Measurements from ENCODE around the gene DSC3. TPM values are rescaled to one million over a fixed set of nuclear protein-coding genes. Genes with fewer than 3 reads are reported as not detected.

The DSC3 gene
- total RNA-seq, 2 experiments from 2014 or later: 0.04 TPM; not detected in 1

- no peak for TF ChIP-seq CTCF (IDR thresholded peaks at IDR 0.05)
- POLR2A ChIA-PET: no interaction called here
- DNase-seq (no peak), ATAC-seq (no peak)
- Mint-ChIP-seq H3K36me3 (ENCODE audit: low read depth) (no peaks in the 10 kb centered on the region), H3K27ac (no peak overlapping the region), H3K27me3 (no peaks in the 10 kb centered on the region), H3K4me3 (no peak overlapping the region), H3K4me1 (ENCODE audit: low read depth) (no peaks in the 10 kb centered on the region), H3K9me3 (peaks cover 2% of the 10 kb centered on the region)
- intact Hi-C loops (cut with micrococcal nuclease): no loop called here
- CTCF ChIA-PET: no interaction called here
Observed at GRCh38 chr18:31061945-31062344, 19.4 kb upstream of the DSC3 start.

GRCh38 chr18:31058897-31059296 lies 16.4 kb upstream of the DSC3 start:
- no peaks in the 10 kb centered on the region for H3K27me3 Mint-ChIP-seq
- H3K4me1 Mint-ChIP-seq (ENCODE audit: low read depth): no peaks in the 10 kb centered on the region
- no peak overlapping the region for H3K4me3 Mint-ChIP-seq
- TF ChIP-seq CTCF (IDR thresholded peaks at IDR 0.05): no peak
- peaks cover 2% of the 10 kb centered on the region for H3K9me3 Mint-ChIP-seq
- ATAC-seq (no peak), DNase-seq (no peak)
- intact Hi-C loops (cut with micrococcal nuclease): no loop called here
- no peaks in the 10 kb centered on the region for H3K36me3 Mint-ChIP-seq (ENCODE audit: low read depth)
- no peak overlapping the region for H3K27ac Mint-ChIP-seq
- POLR2A ChIA-PET: no interaction called here
- CTCF ChIA-PET: no interaction called here

GRCh38 chr18:31057917-31058316 lies 15.4 kb upstream of the DSC3 start:
- no peak overlapping the region for H3K27ac Mint-ChIP-seq
- ChIA-PET POLR2A (no interaction called here), CTCF (no interaction called here)
- H3K9me3 Mint-ChIP-seq: peaks cover 2% of the 10 kb centered on the region
- H3K4me3 Mint-ChIP-seq: no peak overlapping the region
- H3K27me3 Mint-ChIP-seq: no peaks in the 10 kb centered on the region
- TF ChIP-seq CTCF (IDR thresholded peaks at IDR 0.05): no peak
- ATAC-seq (no peak), DNase-seq (no peak)
- no peaks in the 10 kb centered on the region for H3K36me3 Mint-ChIP-seq (ENCODE audit: low read depth)
- intact Hi-C loops (cut with micrococcal nuclease): no loop called here
- no peaks in the 10 kb centered on the region for H3K4me1 Mint-ChIP-seq (ENCODE audit: low read depth)

- ATAC-seq: no peak
- ChIA-PET POLR2A (no interaction called here), CTCF (no interaction called here)
- Mint-ChIP-seq H3K4me1 (ENCODE audit: low read depth) (no peaks in the 10 kb centered on the region), H3K27me3 (no peaks in the 10 kb centered on the region), H3K9me3 (no peaks in the 10 kb centered on the region), H3K27ac (no peak overlapping the region), H3K4me3 (no peak overlapping the region), H3K36me3 (ENCODE audit: low read depth) (no peaks in the 10 kb centered on the region)
- TF ChIP-seq CTCF (IDR thresholded peaks at IDR 0.05): no peak
- DNase-seq: no peak
- intact Hi-C loops (cut with micrococcal nuclease): no loop called here
Observed at GRCh38 chr18:31057051-31057450, 14.5 kb upstream of the DSC3 start.

DNA sequence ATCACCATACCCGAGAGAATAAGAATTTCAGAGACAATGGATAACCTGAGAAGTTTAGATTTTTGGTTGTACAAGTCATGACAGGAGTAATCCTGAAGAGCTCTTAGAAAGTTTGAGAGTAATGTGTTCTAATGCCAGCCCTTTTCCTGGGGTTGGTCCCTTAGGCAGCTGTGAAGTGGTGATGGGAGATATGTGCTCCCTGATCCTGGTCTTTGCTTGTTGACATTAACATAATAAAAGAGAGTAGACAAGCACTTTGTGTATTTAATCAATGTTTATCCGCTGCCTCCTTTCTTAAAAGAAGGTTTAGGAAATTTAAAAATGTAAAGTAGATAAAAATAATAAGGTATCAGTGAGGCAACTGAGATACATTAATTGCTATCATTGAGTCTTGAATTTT lies 13.8 kb upstream of the DSC3 start:
- H3K27ac Mint-ChIP-seq: no peak overlapping the region
- ChIA-PET CTCF (no interaction called here), POLR2A (no interaction called here)
- no peak for TF ChIP-seq CTCF (IDR thresholded peaks at IDR 0.05)
- peaks cover 1% of the 10 kb centered on the region for H3K9me3 Mint-ChIP-seq
- ATAC-seq: no peak
- intact Hi-C loops (cut with micrococcal nuclease): no loop called here
- no peaks in the 10 kb centered on the region for H3K27me3 Mint-ChIP-seq
- H3K36me3 Mint-ChIP-seq (ENCODE audit: low read depth): no peaks in the 10 kb centered on the region
- no peak for DNase-seq
- no peak overlapping the region for H3K4me3 Mint-ChIP-seq
- no peaks in the 10 kb centered on the region for H3K4me1 Mint-ChIP-seq (ENCODE audit: low read depth)
